Stimulated activated CD4-positive, alpha-beta T cell treated with anti-CD3 and anti-CD28 coated beads, TNF-alpha, amount 100 ng/mL, for 24 hours (primary cell): Measurements from ENCODE around the gene SPRR2E.
"Not testable (repeated sequence)": the region's sequence is repeated elsewhere in the genome, so short reads cannot be mapped to it uniquely, and the experiment has no call there.

Experiments
- DNase-seq, 3 experiments: peaks; one replicate each; pipeline ENCODE4 v3.0.0-alpha.2; 2020; ENCODE audit warnings: low read depth in 3 of 3

The SPRR2E gene

GRCh38 chr1:153094426-153094825 is at the start of gene SPRR2E:
Gene SPRR2E (minus strand): TSS chr1:153094526. CDS start chr1:153093751, 775 bp downstream.
- DNase-seq, result no peak

GRCh38 chr1:153141377-153141776 is 47.1 kb upstream of the SPRR2E start:
- no peak for DNase-seq

- DNase-seq, result no peak
Observed at GRCh38 chr1:153140484-153140883, 46.2 kb upstream of the SPRR2E start.

- DNase-seq, result no peak
Observed at GRCh38 chr1:153133743-153134142, 39.4 kb upstream of the SPRR2E start.

- no peak for DNase-seq
Observed at GRCh38 chr1:153133267-153133666, 38.9 kb upstream of the SPRR2E start.

- not testable (repeated sequence) for DNase-seq
Observed at GRCh38 chr1:153128688-153129087, 34.4 kb upstream of the SPRR2E start.

- no peak for DNase-seq
Observed at GRCh38 chr1:153127296-153127695, 33.0 kb upstream of the SPRR2E start.

GRCh38 chr1:153125536-153125935 is 31.2 kb upstream of the SPRR2E start:
- DNase-seq, result no peak

GRCh38 chr1:153123793-153124192 is 29.5 kb upstream of the SPRR2E start:
- DNase-seq, result not testable (repeated sequence)

- DNase-seq, result no peak
Observed at GRCh38 chr1:153122831-153123421, 28.6 kb upstream of the SPRR2E start.

- no peak for DNase-seq
Observed at GRCh38 chr1:153120945-153121344, 26.6 kb upstream of the SPRR2E start.

GRCh38 chr1:153119491-153119971 is 25.2 kb upstream of the SPRR2E start:
- no peak for DNase-seq

- DNase-seq, result not testable (repeated sequence)
Observed at GRCh38 chr1:153115264-153115663, 20.9 kb upstream of the SPRR2E start.

- DNase-seq, result no peak
Observed at GRCh38 chr1:153113416-153113815, 19.1 kb upstream of the SPRR2E start, which contains the start of gene SPRR2F. Gene SPRR2F (minus strand): TSS chr1:153113516. CDS start chr1:153112733, 783 bp downstream.

GRCh38 chr1:153112454-153112853 is 18.1 kb upstream of the SPRR2E start:
- not testable (repeated sequence) for DNase-seq

GRCh38 chr1:153100245-153100644 is 5.9 kb upstream of the SPRR2E start:
- no peak for DNase-seq

- no peak for DNase-seq
Observed at GRCh38 chr1:153099461-153100045, 5.2 kb upstream of the SPRR2E start.

- DNase-seq, result no peak
Observed at GRCh38 chr1:153095764-153096163, 1.4 kb upstream of the SPRR2E start.

- no peak for DNase-seq
Observed at GRCh38 chr1:153087652-153088051, 6.7 kb downstream of the SPRR2E start.

- no peak for DNase-seq
Observed at GRCh38 chr1:153081736-153082135, 12.6 kb downstream of the SPRR2E start.

- no peak for DNase-seq
Observed at GRCh38 chr1:153072806-153073726, 21.3 kb downstream of the SPRR2E start.

- no peak for DNase-seq
Observed at GRCh38 chr1:153071511-153071910, 22.8 kb downstream of the SPRR2E start, which contains the start of gene SPRR2B. Gene SPRR2B (minus strand): TSS chr1:153071611. CDS start chr1:153070839, 772 bp downstream.
